HG03558 (cell line): Measurements from ENCODE around the gene SPEN.
"Not testable (repeated sequence)": the region's sequence is repeated elsewhere in the genome, so short reads cannot be mapped to it uniquely, and the experiment has no call there.

ENCODE experiments used
- ATAC-seq: cut with Tn5 transposase; IDR thresholded peaks from one replicate; pipeline ENCODE4 v1.9.1; 2021; ENCODE audit warnings: moderate number of reproducible peaks; ENCODE audit not compliant: unreplicated experiment; ENCODE audit errors: extremely low read depth

The SPEN gene

GRCh38 chr1:15833069-15833679, 14.3 kb upstream of the SPEN start:
- no peak for ATAC-seq

DNA sequence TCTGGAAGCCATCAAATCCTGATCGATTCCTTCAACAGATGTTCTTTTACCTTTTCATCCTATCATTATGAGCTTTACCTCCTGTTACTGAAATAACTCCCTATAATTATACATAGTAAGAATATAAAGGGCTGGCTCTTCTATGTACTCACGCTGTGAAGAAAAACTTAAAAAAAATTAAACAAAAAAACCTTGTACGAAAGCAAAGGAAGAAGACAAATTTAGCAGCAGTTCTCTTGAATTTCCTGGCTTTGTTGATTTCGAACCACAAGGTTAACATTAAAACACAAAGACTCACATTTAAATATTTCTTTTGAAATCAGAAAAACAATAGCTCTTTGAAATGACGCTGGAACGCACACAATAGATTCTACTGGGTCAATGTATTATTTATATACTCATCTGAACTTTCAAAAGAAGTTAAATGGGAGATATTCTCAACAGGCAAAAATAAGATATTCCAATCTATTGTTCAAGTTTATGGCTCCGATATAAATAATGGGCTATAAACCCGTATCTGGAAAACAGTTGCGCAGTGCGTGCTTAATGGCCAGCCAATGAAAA, 13.6 kb upstream of the SPEN start:
- no peak for ATAC-seq

- peak; percentile 30 for ATAC-seq
Measured at GRCh38 chr1:15834406-15835204, 12.9 kb upstream of the SPEN start.

- no peak for ATAC-seq
Measured at GRCh38 chr1:15835205-15835740, 12.2 kb upstream of the SPEN start.

- no peak for ATAC-seq
Measured at GRCh38 chr1:15835741-15836510, 11.6 kb upstream of the SPEN start.

GRCh38 chr1:15836511-15836771, 11.1 kb upstream of the SPEN start:
- ATAC-seq, result not testable (repeated sequence)

DNA sequence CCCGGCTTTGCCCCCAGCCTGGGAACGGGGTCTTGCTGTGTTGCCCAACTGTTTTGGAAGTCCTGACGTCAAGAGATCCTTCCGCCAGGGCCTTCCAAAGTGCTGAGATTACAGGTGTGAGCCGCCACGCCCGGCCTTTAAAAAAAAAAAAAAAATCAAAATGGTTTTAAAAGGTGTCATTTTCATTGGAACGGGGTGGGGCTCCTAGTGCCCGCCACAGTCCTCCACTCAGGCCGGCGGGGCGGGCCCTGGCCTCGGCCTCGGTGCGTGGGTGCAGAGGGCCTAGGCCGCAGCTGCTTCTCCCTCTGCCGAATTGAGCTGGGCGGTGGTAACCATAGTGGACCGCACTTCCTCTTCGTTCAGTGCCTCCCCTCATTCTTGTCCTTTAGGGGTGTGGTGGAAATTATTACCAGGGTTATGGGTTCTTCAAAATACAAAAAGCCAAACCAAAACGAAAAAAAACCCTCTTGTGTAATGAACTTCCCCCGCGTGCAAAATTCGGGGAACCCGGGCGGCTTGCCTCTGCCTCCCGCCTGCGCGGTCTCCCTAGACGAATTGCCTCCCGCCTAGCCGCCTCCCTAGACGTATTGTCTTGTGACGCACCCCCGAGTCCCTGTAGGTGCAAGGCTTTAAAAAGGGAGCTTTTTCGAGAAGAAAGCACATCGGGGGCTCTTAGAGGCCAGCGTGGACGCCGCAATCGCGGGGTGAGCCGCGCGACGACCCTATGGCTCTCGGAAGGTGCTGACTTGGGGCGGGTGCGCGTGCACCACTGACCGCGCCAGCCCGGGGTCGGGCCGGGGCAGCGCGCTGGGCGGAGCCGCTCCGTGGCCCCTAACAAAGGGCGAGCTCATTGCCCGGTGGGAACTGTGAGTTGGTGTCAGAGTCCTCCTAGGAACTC, 10.5 kb upstream of the SPEN start:
- ATAC-seq, result no peak

DNA sequence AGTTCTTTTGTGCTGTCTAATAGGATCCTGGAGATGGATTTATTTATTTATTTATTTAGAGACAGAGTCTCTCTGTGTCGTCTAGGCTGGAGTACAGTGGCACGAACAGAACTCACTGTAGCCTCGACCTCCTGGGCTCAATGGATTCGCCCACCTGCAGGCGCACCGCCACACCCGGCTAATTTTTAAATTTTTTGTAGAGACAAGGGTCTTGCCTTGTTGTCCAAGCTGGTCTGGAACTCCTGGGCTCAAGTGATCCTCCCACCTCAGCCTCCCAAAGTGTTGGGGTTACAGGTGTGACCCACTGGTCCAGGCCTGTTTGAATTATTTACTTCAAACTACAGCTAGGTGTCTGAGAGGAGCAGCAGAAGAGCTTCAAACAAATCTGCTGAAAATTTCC, 9.6 kb upstream of the SPEN start:
- no peak for ATAC-seq

DNA sequence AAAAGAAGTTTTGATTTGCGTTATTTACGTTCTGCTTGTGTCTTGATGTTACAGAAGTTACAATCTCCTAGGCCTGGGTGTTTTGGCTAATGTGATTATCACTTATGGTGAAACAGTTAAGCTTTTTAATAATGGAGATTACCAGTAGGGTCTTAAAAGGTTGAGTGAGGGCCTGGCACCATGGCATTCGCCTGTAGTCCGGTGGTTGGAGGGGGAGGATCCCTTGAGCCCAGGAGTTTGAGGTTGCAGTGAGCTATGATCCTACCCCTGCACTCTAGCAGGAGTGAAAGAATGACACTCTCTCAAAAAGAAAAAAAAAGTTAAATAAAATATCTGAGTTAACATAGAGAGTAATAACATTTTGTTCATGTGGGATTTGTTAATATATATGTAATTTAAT, 8.8 kb upstream of the SPEN start:
- ATAC-seq, result no peak

DNA sequence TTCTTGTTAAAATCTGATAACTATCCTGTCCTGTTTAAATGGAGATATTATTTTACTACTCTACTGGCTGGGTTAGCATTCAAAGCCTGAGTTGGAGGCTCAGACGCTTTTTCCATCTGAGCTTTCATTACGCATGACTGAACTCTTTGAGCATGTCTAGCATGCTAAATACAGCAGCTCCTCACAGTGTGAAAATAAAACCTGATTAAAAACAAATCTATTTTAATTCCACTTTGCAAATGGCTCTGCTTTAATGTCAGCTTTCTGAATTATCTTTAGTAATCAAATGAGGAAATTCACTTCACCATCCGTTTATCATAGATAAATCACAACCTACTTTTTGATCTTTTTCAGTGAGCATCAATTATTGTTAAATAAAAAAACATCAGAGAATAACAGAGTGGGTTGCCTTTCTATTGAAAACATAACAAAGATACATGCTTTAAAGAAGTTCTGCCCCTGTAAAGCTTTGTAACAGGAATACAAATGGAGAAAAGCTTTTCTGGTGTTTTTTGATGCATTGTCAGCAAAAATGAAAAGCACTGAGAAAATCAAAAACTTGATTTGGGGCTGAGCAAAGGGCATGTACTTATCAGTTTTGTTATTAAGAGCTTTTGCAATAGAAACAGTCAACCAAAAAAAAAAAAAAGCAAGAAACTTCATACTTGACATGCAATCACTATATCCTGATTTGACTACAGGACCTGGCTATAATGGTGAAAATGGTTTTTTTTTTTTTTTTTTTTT, 3.5 kb upstream of the SPEN start:
- ATAC-seq, result no peak

- ATAC-seq, result not testable (repeated sequence)
Measured at GRCh38 chr1:15846056-15846455, 1.5 kb upstream of the SPEN start.

GRCh38 chr1:15847893-15848142, 311 bp downstream of the SPEN start:
- no peak for ATAC-seq

DNA sequence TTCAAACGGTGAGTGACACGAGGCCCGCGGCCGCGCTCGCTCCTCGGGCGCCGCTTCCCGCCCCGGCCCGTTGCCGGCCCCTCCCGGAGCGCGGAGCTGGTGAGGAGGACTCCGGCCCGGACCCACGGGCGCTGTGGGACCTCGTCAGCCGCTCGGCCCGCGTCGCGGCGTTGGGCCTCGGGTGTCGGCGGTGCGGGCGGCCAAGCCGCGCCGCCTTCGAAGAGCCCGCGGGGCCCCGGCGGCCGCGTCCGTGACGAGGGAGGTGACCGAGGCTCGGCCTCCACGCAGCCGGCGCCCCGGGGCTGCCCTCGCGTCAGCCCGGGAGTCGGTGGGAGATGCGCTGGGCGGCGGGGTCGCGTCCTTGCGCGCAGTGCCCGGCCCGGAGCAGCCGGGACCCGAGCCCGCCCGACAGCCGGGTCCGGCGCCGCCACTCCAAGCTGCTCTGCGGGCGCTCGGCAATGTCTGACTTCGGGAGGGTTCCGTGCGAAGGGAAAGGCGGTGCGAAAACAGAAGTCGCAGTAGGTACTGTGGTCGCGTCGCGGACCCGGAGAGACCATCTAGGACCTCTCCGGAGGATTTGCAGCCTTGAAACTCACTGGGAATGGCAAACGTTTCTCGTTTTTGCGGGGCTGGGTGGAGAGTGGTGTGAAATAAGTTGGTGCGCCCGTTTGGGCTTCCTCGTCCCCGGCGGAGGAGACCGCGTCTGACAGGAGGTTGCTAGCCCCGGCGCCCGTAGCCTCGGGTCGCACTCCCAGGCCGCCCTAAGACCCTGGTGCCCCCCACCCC, 829 bp downstream of the SPEN start:
- no peak for ATAC-seq

GRCh38 chr1:15848929-15849774, 1.6 kb downstream of the SPEN start:
- ATAC-seq, result no peak

- ATAC-seq, result no peak
Measured at GRCh38 chr1:15849775-15850324, 2.3 kb downstream of the SPEN start.

DNA sequence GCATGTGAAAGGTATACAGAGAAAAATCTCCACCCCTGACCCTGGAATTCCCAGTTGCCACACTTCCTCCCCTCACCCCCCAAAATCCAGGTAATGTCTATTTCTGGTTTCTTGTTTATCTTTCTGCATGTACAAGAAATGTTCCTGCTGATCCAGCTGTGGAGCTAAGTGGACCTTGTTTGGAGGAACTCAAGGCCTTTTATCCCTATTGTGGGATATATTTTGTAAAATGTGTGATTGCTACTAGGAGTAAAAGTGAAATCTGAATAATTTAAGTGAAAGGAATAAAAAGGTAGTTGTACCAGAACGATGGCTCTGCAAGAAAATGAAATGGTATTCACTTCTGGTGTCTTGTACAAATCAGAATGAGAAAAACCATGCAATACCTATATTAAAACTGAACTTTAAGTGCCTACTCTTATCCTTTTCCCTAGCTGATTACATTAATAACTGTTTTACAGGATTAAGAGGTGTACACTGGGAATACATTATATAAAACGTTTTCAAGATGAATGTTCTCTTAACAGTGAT, 3.0 kb downstream of the SPEN start:
- ATAC-seq, result no peak
